AG04449 (cell line): ENCODE data around the gene LRP6.

Source experiments
- CTCF ChIA-PET: fragments of 350-600 bp; formaldehyde crosslinking; extraction: SDS; loops from one replicate; lab custom pipeline; 2021; ENCODE audit warnings: antibody characterized with exemption; lab: Yijun Ruan, JAX
- POLR2A ChIA-PET: fragments of 400-600, 350-600 bp; formaldehyde crosslinking; extraction: SDS; loops from one replicate; lab custom pipeline; 2020; ENCODE audit warnings: antibody characterized with exemption, inconsistent platforms; lab: Yijun Ruan, JAX
- DNase-seq: peaks from one replicate; pipeline ENCODE4 v3.0.0-alpha.2; 2010; ENCODE audit warnings: low read depth, low spot score
- H3K4me3 ChIP-seq: 2 replicates; pipeline ENCODE4 v1.5.1; 2011; ENCODE audit warnings: low read depth, mild to moderate bottlenecking, control low read depth, low read length
- CTCF ChIP-seq: IDR thresholded peaks from one replicate; pipeline ENCODE4 v1.5.1; 2011; ENCODE audit warnings: mild to moderate bottlenecking, moderate library complexity, low read length, control low read depth, inconsistent platforms; ENCODE audit not compliant: insufficient read depth; ENCODE audit errors: missing control alignments

Gene LRP6

GRCh38 chr12:12180575-12180974 is 86.3 kb downstream of the LRP6 start:
- ChIA-PET POLR2A (no interaction called here), CTCF (interaction anchor here (0.9 kb wide), 1 partner anchor 16 kb away, joined by 3 read pairs; no protein-coding TSS in a partner anchor)
- no peak for DNase-seq
- TF ChIP-seq CTCF: no peak
- H3K4me3 ChIP-seq: no peak overlapping the region

- no peak for DNase-seq
- CTCF ChIA-PET: interaction anchor here (0.9 kb wide), 1 partner anchor 16 kb away, joined by 3 read pairs; no protein-coding TSS in a partner anchor
- H3K4me3 ChIP-seq: no peak overlapping the region
- POLR2A ChIA-PET: no interaction called here
- no peak for TF ChIP-seq CTCF
Measured at GRCh38 chr12:12180136-12180535, 86.7 kb downstream of the LRP6 start.

- POLR2A ChIA-PET: no interaction called here
- CTCF ChIA-PET: no interaction called here
- DNase-seq: no peak
- TF ChIP-seq CTCF: no peak
- no peak overlapping the region for H3K4me3 ChIP-seq
Measured at GRCh38 chr12:12178559-12178958, 88.3 kb downstream of the LRP6 start.

GRCh38 chr12:12176402-12176801 is 90.4 kb downstream of the LRP6 start:
- CTCF ChIA-PET: no interaction called here
- DNase-seq: no peak

GRCh38 chr12:12171991-12172511 is 94.8 kb downstream of the LRP6 start:
- no peak for DNase-seq
- TF ChIP-seq CTCF: no peak
- POLR2A ChIA-PET: interaction anchor here (1.2 kb wide), 1 partner anchor 95 kb away, joined by 5 read pairs; the partner anchor contains the start of gene LRP6
- H3K4me3 ChIP-seq: no peak overlapping the region
- CTCF ChIA-PET: interaction anchor here (1.0 kb wide), 1 partner anchor 17 kb away, joined by 3 read pairs; no protein-coding TSS in a partner anchor

More at GRCh38 chr12:12176402-12176801, 90.4 kb downstream of the LRP6 start:
- H3K4me3 ChIP-seq: no peak overlapping the region
- no peak for TF ChIP-seq CTCF
- POLR2A ChIA-PET: no interaction called here

- ChIA-PET POLR2A (interaction anchor here (0.6 to 0.7 kb wide), 2 partner anchors 9 to 19 kb away, joined by 3 read pairs; no protein-coding TSS in a partner anchor), CTCF (no interaction called here)
- no peak for TF ChIP-seq CTCF
- DNase-seq: no peak
- H3K4me3 ChIP-seq: no peak overlapping the region
Measured at GRCh38 chr12:12167847-12168246, 99.0 kb downstream of the LRP6 start.
